ENCODE results near the gene FAM210A. TPM values are rescaled to one million over a fixed set of nuclear protein-coding genes. Genes with fewer than 3 reads are reported as not detected.

The FAM210A gene
- polyA plus RNA-seq, 1 donor (not counting 4 experiments of a cell fraction or from before 2014, with no cell fraction given), result 31.7 TPM

GRCh38 chr18:13633700-13634099 is 92.7 kb downstream of the FAM210A start:
- peaks cover 2% of the 10 kb centered on the region for H3K27me3 ChIP-seq (ENCODE audit: control insufficient read depth, extremely low read depth, insufficient read depth, low read length)
- no peaks in the 10 kb centered on the region for H4K20me1 ChIP-seq (ENCODE audit: control insufficient read depth, extremely low read depth, insufficient read depth, low read length)
- no peak overlapping the region for H2AFZ ChIP-seq (ENCODE audit: control insufficient read depth, low read length)
- no peak overlapping the region for H3K27ac ChIP-seq (ENCODE audit: control insufficient read depth, insufficient read depth, low read length)
- dilution Hi-C loops (cut with MboI; ENCODE audit: extremely low pct_ligation_motif_present, low sequenced_read_pairs), result loop anchor here (25.0 kb wide), 1 partner anchor 421 kb away; the partner anchor contains the start of gene LDLRAD4
- H3K4me3 ChIP-seq (ENCODE audit: control insufficient read depth in 2 of 3, extremely low read depth in 1 of 3, insufficient read depth in 2 of 3, low read depth in 1 of 3, low read length in 3 of 3), result no peak overlapping the region
- H3K9me1 ChIP-seq (ENCODE audit: control insufficient read depth, extremely low read depth, insufficient read depth, low read length), result no peaks in the 10 kb centered on the region
- TF ChIP-seq CTCF (optimal IDR thresholded peaks at IDR 0.05 in 1 of 3, IDR thresholded peaks at IDR 0.05 in 1 of 3, conservative IDR thresholded peaks at IDR 0.05 in 1 of 3; ENCODE audit: extremely low read depth in 1 of 3, insufficient read depth in 2 of 3, low read length in 3 of 3) (no peak), EZH2 (IDR thresholded peaks at IDR 0.05; ENCODE audit: low read length) (no peak)
- no peak for DNase-seq (ENCODE audit: low read depth, low spot score)
- no peaks in the 10 kb centered on the region for H3K79me2 ChIP-seq (ENCODE audit: control insufficient read depth, insufficient read depth, low read length)
- H3K36me3 ChIP-seq (ENCODE audit: control insufficient read depth in 2 of 2, extremely low read depth in 1 of 2, insufficient read depth in 2 of 2, low read length in 2 of 2), result no peaks in the 10 kb centered on the region
- H3K4me2 ChIP-seq (ENCODE audit: control insufficient read depth, extremely low read depth, insufficient read depth, low read depth, low read length), result no peak overlapping the region
- FAIRE-seq, result no peak
- no peaks in the 10 kb centered on the region for H3K9me3 ChIP-seq (ENCODE audit: control insufficient read depth, low read depth, low read length)
- no peaks in the 10 kb centered on the region for H3K4me1 ChIP-seq (ENCODE audit: control insufficient read depth, extremely low read depth, insufficient read depth, low read length)
- no peak overlapping the region for H3K9ac ChIP-seq (ENCODE audit: control insufficient read depth, extremely low read depth, insufficient read depth, low read length)

- DNase-seq (ENCODE audit: low read depth, low spot score) (no peak), FAIRE-seq (no peak)
- no peaks in the 10 kb centered on the region for H3K9me3 ChIP-seq (ENCODE audit: control insufficient read depth, low read depth, low read length)
- no peaks in the 10 kb centered on the region for H3K4me1 ChIP-seq (ENCODE audit: control insufficient read depth, extremely low read depth, insufficient read depth, low read length)
- H4K20me1 ChIP-seq (ENCODE audit: control insufficient read depth, extremely low read depth, insufficient read depth, low read length), result no peaks in the 10 kb centered on the region
- no peak overlapping the region for H3K4me2 ChIP-seq (ENCODE audit: control insufficient read depth, extremely low read depth, insufficient read depth, low read depth, low read length)
- no peak overlapping the region for H3K27ac ChIP-seq (ENCODE audit: control insufficient read depth, insufficient read depth, low read length)
- H3K79me2 ChIP-seq (ENCODE audit: control insufficient read depth, insufficient read depth, low read length), result no peaks in the 10 kb centered on the region
- TF ChIP-seq CTCF (optimal IDR thresholded peaks at IDR 0.05 in 1 of 3, IDR thresholded peaks at IDR 0.05 in 1 of 3, conservative IDR thresholded peaks at IDR 0.05 in 1 of 3; ENCODE audit: extremely low read depth in 1 of 3, insufficient read depth in 2 of 3, low read length in 3 of 3), result no peak
- no peak for TF ChIP-seq EZH2 (IDR thresholded peaks at IDR 0.05; ENCODE audit: low read length)
- H2AFZ ChIP-seq (ENCODE audit: control insufficient read depth, low read length), result no peak overlapping the region
- peaks cover 2% of the 10 kb centered on the region for H3K27me3 ChIP-seq (ENCODE audit: control insufficient read depth, extremely low read depth, insufficient read depth, low read length)
- no peaks in the 10 kb centered on the region for H3K36me3 ChIP-seq (ENCODE audit: control insufficient read depth in 2 of 2, extremely low read depth in 1 of 2, insufficient read depth in 2 of 2, low read length in 2 of 2)
- H3K9me1 ChIP-seq (ENCODE audit: control insufficient read depth, extremely low read depth, insufficient read depth, low read length), result no peaks in the 10 kb centered on the region
- no peak overlapping the region for H3K4me3 ChIP-seq (ENCODE audit: control insufficient read depth in 2 of 3, extremely low read depth in 1 of 3, insufficient read depth in 2 of 3, low read depth in 1 of 3, low read length in 3 of 3)
- H3K9ac ChIP-seq (ENCODE audit: control insufficient read depth, extremely low read depth, insufficient read depth, low read length), result no peak overlapping the region
- dilution Hi-C loops (cut with MboI; ENCODE audit: extremely low pct_ligation_motif_present, low sequenced_read_pairs), result loop anchor here (25.0 kb wide), 1 partner anchor 418 kb away; the partner anchor contains the start of gene LDLRAD4
These were observed 95.6 kb downstream of the FAM210A start for GRCh38 chr18:13630716-13631268.

Measured in keratinocyte (primary cell).